DOHH2 (cell line): ENCODE results near the gene CFAP58.

ENCODE experiments used
- H3F3A ChIP-seq: fragments of 200-600 bp; sonication (generic), shearing (Covaris generic); 2 replicates; pipeline ENCODE4 v1.6.0; 2016; ENCODE audit warnings: antibody characterized with exemption, mild to moderate bottlenecking; ENCODE audit not compliant: control insufficient read depth, insufficient read depth
- H3K27ac ChIP-seq: fragments of 200-600 bp; sonication (generic); 2 replicates; pipeline ENCODE4 v1.5.1; 2014; ENCODE audit warnings: low read depth, mild to moderate bottlenecking, low read length, moderate library complexity
- H3K27me3 ChIP-seq: fragments of 200-600 bp; sonication (generic); 2 replicates; pipeline ENCODE4 v1.6.1; 2014; ENCODE audit warnings: mild to moderate bottlenecking, low read length, mixed read lengths; ENCODE audit not compliant: control insufficient read depth
- H3K36me3 ChIP-seq: fragments of 200-600 bp; sonication (generic); 2 replicates; pipeline ENCODE4 v1.6.1; 2014; ENCODE audit warnings: mild to moderate bottlenecking, low read length, moderate library complexity, mixed read lengths; ENCODE audit not compliant: control insufficient read depth
- H3K4me1 ChIP-seq: fragments of 200-600 bp; sonication (generic); 2 replicates; pipeline ENCODE4 v1.6.1; 2014; ENCODE audit warnings: mild to moderate bottlenecking, low read length, mixed read lengths; ENCODE audit not compliant: control insufficient read depth
- H3K4me2 ChIP-seq: fragments of 200-600 bp; sonication (generic); 2 replicates; pipeline ENCODE4 v1.6.0; 2014; ENCODE audit warnings: mild to moderate bottlenecking, low read length, moderate library complexity
- H3K4me3 ChIP-seq: fragments of 200-600 bp; sonication (generic); 2 replicates; pipeline ENCODE4 v1.5.1; 2014; ENCODE audit warnings: mild to moderate bottlenecking, low read length, mixed read lengths
- H3K79me2 ChIP-seq: fragments of 200-600 bp; sonication (generic); 2 replicates; pipeline ENCODE4 v1.6.1; 2014; ENCODE audit warnings: mild to moderate bottlenecking, low read length, mixed read lengths; ENCODE audit not compliant: control insufficient read depth
- H3K9me2 ChIP-seq: fragments of 200-600 bp; sonication (generic); replicated peaks from 2 replicates; pipeline ENCODE4 v1.6.1; 2014; ENCODE audit warnings: mild to moderate bottlenecking, low read length, mixed read lengths; ENCODE audit not compliant: control insufficient read depth
- H3K9me3 ChIP-seq: fragments of 200-600 bp; sonication (generic); 2 replicates; pipeline ENCODE4 v1.6.1; 2014; ENCODE audit warnings: antibody characterized with exemption, low read length, mixed read lengths; ENCODE audit not compliant: control insufficient read depth, insufficient read depth
- H4K20me1 ChIP-seq: fragments of 200-600 bp; sonication (generic); 2 replicates; pipeline ENCODE4 v1.6.0; 2014; ENCODE audit warnings: low read depth, mild to moderate bottlenecking, antibody characterized with exemption, low read length, moderate library complexity; ENCODE audit not compliant: control insufficient read depth, insufficient read depth
- CTCF ChIP-seq: fragments of 200-600 bp; sonication (generic); IDR thresholded peaks from one replicate; pipeline ENCODE4 v1.5.1; 2014; ENCODE audit warnings: antibody characterized with exemption, mild to moderate bottlenecking, low read depth, low read length; ENCODE audit not compliant: poor library complexity, severe bottlenecking
- EZH2phosphoT487 ChIP-seq: fragments of 200-600 bp; sonication (generic); IDR thresholded peaks from 2 replicates; pipeline ENCODE4 v1.6.1; 2017; ENCODE audit warnings: borderline replicate concordance, mild to moderate bottlenecking, antibody characterized with exemption, low read length, moderate library complexity, mixed read lengths

CFAP58 gene

GRCh38 chr10:104329735-104330134 lies 23.9 kb upstream of the CFAP58 start:
- no peak overlapping the region for H3K27ac ChIP-seq
- peaks cover 100% of the 10 kb centered on the region for H3K79me2 ChIP-seq
- no peak overlapping the region; the same call in 1 of the 2 replicates for H3K4me3 ChIP-seq
- no peaks in the 10 kb centered on the region for H3K27me3 ChIP-seq
- H3K4me1 ChIP-seq = peaks cover 44% of the 10 kb centered on the region
- peaks cover 33% of the 10 kb centered on the region for H4K20me1 ChIP-seq
- H3K4me2 ChIP-seq = peak overlapping the region; percentile 56
- no peaks in the 10 kb centered on the region for H3K9me3 ChIP-seq
- H3K9me2 ChIP-seq = no peaks in the 10 kb centered on the region
- peaks cover 3% of the 10 kb centered on the region; the same call in 1 of the 2 replicates for H3F3A ChIP-seq
- no peak for TF ChIP-seq EZH2phosphoT487
- TF ChIP-seq CTCF = no peak
- H3K36me3 ChIP-seq = peaks cover 10% of the 10 kb centered on the region

GRCh38 chr10:104330168-104331110 lies 23.2 kb upstream of the CFAP58 start:
- no peaks in the 10 kb centered on the region for H3K9me3 ChIP-seq
- no peaks in the 10 kb centered on the region for H3K9me2 ChIP-seq
- peaks cover 46% of the 10 kb centered on the region for H3K4me1 ChIP-seq
- H3K27me3 ChIP-seq = no peaks in the 10 kb centered on the region
- no peak overlapping the region for H3K4me3 ChIP-seq
- no peak for TF ChIP-seq EZH2phosphoT487
- no peak for TF ChIP-seq CTCF
- peaks cover 40% of the 10 kb centered on the region for H4K20me1 ChIP-seq
- H3K4me2 ChIP-seq = peak overlapping the region; percentile 56; the same call in 1 of the 2 replicates
- peaks cover 14% of the 10 kb centered on the region for H3K36me3 ChIP-seq
- peaks cover 100% of the 10 kb centered on the region for H3K79me2 ChIP-seq
- peaks cover 3% of the 10 kb centered on the region; the same call in 1 of the 2 replicates for H3F3A ChIP-seq
- H3K27ac ChIP-seq = no peak overlapping the region

- no peak for TF ChIP-seq EZH2phosphoT487
- TF ChIP-seq CTCF = no peak
- H3F3A ChIP-seq = peaks cover 3% of the 10 kb centered on the region; the same call in 1 of the 2 replicates
- H3K4me2 ChIP-seq = no peak overlapping the region
- no peaks in the 10 kb centered on the region for H3K9me3 ChIP-seq
- H3K4me1 ChIP-seq = peaks cover 55% of the 10 kb centered on the region
- H3K36me3 ChIP-seq = peaks cover 14% of the 10 kb centered on the region
- H3K27me3 ChIP-seq = no peaks in the 10 kb centered on the region
- no peak overlapping the region for H3K4me3 ChIP-seq
- no peak overlapping the region for H3K27ac ChIP-seq
- peaks cover 100% of the 10 kb centered on the region for H3K79me2 ChIP-seq
- H4K20me1 ChIP-seq = peaks cover 46% of the 10 kb centered on the region
- H3K9me2 ChIP-seq = no peaks in the 10 kb centered on the region
Observed at GRCh38 chr10:104331208-104331838, 22.3 kb upstream of the CFAP58 start.
